ENCODE data around the gene TIMP2.

DNA sequence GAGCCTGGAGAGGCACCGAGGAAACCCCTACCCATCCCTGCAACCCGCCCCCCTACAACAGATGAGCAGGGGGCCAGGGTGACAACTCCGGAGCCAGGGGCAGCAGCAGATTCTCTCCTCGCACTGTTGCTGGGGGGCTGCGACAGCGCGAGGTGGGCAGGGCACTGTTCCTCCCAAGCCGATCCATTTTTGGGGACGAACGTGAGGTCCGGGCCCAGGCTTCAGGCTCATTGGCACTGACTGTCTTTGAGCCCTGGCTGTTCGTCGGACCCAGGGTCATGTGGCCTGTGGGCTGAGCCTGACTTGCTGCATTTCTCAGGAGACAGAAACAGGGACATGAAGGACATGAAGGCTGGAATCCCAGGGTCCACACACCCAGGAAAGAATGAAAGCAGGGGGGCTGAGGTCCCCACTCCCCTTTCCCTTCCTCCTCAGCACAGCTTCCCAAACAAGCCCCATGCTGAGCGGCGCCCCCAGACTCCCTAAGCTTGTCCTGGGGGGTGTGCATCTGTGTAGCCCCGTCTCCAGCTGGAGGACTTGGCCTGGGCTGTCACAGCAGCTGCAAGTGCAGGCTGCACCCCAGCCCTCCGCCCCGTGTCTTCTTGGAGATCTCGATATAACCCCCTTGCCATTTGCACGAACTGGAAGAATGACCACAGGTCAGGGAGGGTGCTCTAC lies 40.9 kb downstream of the TIMP2 start:
- TF ChIP-seq GATA3 (IDR thresholded peaks at IDR 0.05; ENCODE audit: low read depth, low read length) (no peak), GATA2 (IDR thresholded peaks at IDR 0.05; ENCODE audit: low read depth, low read length) (no peak)
